HG03342 (cell line): ENCODE measurements around the gene BIK.
"Not testable (repeated sequence)": the region's sequence is repeated elsewhere in the genome, so short reads cannot be mapped to it uniquely, and the experiment has no call there.

ENCODE experiments used
- ATAC-seq: cut with Tn5 transposase; IDR thresholded peaks from one replicate; pipeline ENCODE4 v1.9.1; 2021; ENCODE audit warnings: mild to moderate bottlenecking, moderate library complexity; ENCODE audit not compliant: unreplicated experiment

Gene BIK

DNA sequence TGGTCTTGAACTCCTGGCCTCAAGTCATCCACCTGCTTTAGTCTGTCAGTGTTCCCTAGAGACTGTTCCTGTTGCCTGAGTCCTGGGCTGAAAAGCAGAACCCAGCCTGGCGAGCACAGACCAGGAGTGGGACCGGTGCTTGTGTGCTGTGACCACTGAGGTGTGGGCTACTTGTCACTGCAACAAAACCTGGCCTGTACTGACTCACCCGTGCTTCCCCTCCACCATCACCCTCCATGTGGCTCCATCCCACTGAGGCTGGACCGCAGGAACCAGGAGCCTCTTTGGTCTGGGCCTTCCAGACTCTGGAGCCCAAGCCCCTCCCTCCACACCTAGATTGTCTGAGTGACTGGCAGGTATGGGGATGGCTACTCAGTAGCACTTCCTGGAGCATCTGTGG, 24.0 kb downstream of the BIK start:
- ATAC-seq: no peak

DNA sequence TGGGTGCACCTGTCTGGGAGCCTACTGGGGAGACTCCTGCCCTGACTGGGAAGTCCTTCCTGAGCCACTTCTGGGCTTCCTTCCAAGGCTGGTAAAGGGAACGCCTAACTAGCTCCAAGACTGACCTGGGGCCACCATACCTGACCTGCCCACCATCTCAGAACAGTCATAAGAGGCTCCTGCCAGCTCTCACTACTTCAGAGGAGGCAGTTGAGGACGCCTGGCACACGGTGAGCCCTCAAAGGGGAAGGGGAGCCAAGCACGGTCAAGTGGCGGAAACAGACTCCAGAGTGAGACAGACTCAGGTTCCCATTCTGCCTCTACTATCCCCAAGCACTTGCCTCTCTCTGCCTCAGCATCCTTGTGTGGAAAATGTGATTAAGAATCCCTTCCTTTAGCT, 25.0 kb downstream of the BIK start:
- ATAC-seq: no peak

- no peak for ATAC-seq
Measured at GRCh38 chr22:43136255-43136654, 25.7 kb downstream of the BIK start.

DNA sequence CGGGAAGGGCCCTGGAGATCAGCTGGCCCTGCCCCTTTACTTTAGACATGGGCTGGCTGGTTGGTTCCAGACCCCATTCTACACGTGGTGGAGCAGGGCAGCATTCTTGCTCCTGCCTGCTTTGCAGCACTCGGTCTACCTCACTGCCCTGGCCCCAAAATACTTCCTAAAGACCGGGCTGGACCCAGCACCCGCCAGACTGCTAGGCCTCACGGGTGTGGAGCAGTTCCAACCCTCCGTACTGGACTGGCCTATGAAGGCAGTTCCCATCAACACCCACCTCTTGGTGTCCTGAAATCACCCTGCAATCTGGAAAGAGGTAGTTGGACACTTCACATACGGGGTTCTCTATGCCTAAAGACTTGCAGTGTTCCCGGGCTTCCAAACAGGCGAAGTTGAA, 26.3 kb downstream of the BIK start:
- ATAC-seq: no peak

- peak; percentile 84 for ATAC-seq
Measured at GRCh38 chr22:43142880-43143562, 32.5 kb downstream of the BIK start, which contains the start of gene MCAT. Gene MCAT, minus strand, starts transcription at chr22:43143398. Its CDS starts 50 bp downstream, at chr22:43143348.

GRCh38 chr22:43144949-43145348, 34.4 kb downstream of the BIK start:
- no peak for ATAC-seq

DNA sequence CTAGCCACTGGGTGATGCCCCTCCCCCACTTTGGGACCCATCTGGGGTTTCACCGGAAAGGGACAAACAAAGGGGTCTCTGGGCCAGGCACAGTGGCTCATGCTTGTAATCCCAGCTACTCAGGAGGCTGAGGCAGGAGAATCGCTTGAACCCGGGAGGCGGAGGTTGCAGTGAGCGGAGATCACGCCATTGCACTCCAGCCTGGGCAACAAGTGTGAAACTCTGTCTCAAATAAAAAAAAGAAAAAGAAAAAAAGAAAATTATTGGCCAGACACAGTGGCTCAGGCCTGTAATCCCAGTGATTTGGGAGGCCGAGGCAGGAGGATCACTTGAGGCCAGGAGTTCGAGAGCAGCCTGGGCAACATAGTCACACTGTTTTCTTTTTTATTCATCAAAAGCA, 34.8 kb downstream of the BIK start:
- not testable (repeated sequence) for ATAC-seq

DNA sequence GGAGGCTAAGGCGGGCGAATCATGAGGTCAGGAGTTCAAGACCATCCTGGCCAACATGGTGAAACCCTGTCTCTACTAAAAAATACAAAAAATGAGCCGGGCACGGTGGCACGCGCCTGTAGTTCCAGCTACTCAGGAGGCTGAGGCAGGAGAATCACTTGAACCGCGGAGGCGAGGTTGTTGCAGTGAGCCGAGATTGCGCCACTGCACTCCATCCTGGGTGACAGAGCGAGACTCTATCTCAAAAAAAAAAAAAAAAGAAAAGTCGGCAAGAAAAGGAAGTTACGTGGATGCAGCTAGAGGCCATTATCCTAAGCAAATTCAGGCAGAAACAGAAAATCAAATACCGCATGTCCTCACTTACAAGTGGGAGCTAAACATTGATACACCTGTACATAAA, 35.8 kb downstream of the BIK start:
- ATAC-seq: not testable (repeated sequence)

GRCh38 chr22:43147821-43148220, 37.3 kb downstream of the BIK start:
- ATAC-seq: no peak

- ATAC-seq: no peak
Measured at GRCh38 chr22:43148581-43148980, 38.0 kb downstream of the BIK start.

- ATAC-seq: no peak
Measured at GRCh38 chr22:43150731-43151206, 40.2 kb downstream of the BIK start.

DNA sequence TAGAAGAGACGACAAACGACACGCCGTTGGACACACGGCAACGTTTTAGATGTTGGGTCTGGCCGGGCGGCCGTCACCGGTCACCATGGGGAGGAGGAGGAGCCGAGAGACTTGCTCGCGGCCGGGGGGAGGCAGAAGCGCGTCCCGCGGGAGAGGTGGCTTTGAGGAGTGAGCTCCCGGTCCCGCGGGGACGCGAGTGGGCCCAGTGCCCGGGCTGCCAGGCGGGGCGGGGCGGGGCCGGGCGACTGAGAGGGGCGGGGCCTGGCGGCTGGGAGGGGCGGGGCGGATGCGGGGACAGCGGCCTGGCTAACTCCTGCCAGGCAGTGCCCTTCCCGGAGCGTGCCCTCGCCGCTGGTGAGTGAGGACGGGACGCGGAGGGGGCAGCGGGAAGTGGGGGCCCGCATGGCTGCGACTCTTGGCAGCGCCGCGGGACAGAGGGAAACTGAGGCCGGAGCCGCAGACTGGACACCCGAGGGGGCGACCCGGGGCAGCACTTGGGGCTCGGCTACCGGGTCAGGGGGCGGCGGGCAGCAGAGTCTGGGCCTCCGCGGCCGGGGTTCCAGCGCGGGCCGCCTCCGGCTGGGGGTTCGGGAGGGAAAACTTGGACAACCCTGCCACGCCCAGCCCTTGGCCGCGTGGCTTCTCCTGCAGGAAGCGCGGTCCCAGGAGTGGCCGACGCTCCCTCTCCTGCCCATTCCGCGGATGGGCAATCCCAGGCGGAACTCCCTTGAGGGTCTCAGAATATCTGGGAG, 40.9 kb downstream of the BIK start, which contains the start of gene TSPO:
Gene TSPO, plus strand, starts transcription at position 309 of the 752 bp plus-strand sequence. CDS start 7,680 bp downstream, outside the sequence.
- ATAC-seq: no peak

DNA sequence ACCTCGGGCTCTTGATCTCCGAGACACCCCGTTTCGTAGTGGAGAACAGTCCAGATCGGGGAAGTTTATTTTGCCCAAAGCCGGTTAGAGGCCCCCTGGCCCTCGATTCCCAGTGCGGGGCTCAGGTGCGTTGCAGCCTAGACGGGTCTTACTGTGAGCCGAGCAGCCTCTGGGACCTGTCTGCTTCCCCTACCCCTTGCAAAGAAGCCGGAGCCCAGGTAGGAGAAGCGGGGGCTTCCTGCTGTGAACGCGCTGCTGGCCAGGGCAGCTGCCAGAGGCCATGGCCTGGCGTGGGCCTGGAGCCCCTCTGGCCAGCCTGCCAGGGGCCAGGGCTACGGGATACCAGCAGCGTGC, 41.4 kb downstream of the BIK start:
- ATAC-seq: no peak

DNA sequence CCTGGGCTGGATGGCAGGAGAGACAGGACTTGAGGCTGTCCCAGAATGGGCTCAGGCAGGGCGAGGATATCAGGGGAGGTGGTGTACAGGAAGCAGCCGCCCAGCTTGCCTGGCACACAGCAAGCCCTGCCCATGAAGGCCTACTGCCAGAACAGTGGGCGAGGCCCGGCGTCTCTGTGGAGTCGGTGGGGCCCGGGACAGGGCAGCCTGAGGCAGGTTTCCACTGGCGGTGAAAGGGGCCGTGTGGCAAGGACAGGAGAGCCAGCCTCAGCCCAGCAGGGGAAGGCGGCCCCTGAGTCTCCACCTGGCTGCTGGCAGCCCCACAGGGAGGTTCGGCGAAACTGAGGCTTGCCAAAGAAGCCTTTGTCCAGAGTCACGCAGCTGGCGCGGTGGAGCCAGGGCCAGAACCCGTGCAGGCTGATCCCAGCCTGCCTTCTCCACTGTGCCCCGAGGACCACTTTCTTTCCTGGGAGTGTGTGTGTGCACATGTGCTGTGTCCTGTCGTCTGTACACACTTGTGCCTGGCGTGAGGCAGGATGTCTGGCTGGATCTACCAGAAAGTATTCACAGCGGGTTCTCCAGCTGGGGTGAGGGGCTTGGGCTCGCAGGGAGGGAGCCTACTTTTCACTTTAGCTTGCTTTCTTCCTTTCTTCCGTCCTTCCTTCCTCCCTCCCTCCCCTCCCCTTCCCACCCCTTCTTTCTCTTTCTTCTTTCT, 42.0 kb downstream of the BIK start:
- no peak for ATAC-seq

DNA sequence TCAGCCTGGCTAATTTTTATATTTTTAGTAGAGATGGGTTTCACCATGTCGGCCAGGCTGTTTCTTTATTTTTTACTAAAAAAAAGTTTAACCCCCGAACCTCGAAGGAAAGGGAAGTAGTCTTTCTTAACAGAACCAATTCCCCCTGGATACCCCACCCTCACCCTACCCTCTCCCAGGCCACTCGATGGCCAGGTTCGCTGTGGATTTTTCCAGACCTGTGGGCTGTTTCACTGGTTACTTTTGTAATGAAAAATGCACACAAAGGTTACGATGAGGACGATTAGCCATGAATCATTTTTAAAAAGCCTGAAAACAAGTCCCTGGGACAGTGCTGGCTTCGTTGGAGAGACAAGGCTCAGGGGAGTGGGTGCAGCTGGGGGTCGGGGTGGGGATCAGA, 43.3 kb downstream of the BIK start:
- ATAC-seq: no peak

DNA sequence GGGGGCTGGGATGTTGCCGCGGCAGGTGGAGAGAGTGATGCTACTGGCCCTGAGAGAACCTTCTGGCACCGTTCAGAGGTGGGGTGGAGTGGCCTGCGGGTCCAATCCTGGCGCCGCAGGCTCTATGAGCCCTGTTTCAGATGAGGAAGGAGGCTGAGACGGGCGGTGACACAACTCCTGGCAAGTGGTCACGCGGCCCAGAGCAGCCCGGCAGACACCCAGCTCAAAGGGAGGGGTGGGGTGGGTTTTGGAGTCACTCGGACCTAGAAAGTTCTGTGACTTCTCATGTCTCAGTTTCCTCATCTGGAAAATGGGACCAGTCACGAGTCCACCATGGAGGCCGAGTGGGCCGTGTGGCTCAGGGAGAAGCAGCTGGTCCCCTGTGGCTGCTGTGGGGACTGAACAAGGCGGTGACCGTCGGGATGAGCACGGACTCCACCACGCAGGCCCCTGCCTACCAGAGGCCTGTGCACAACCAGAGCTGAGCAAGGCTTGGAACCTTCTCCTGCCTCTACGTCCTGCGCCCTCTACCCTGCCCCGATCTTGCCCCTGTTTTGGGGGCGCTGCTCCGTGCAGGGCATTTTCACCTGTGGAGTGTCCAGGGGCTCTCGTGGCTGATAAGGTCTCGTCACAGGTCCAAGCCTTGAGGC, 44.5 kb downstream of the BIK start:
- no peak for ATAC-seq

DNA sequence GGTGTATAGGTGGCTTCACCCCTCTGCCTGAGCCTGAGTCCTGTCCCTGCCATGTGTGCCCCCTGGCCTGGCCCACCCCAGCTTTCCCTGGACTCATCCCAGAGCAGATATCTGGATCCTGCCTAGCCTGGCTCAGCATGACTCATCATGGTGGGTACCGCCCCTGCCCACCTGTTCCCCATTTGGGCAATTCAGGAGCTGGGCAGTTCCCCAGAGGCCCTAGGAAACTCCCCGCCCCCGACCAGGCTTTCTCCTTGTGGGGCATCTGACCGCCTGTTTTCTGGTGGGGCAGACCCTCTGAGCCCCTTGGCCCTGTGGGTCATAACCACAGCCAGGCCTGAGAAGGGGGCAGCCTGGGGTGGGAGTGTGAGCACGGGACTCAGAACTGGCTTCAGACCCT, 45.2 kb downstream of the BIK start:
- ATAC-seq: no peak

DNA sequence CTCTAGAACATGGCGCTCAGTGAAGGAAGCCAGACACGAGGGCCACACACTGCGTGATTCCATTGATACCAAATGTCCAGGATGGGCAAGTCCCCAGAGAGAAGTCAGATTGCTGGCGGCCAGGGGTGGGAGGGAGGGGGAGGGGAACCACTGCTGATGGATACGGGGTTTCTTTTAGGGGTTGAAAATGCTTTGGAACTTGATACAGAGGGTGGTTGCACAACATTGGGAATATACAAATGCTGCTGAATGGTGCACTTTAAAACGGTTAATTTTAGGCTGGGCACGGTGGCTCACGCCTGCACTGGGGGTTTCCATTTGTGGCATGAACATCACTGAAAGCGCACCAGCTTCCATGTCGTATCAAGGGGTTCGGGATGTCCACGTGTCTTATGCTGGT, 45.9 kb downstream of the BIK start:
- ATAC-seq: no peak

DNA sequence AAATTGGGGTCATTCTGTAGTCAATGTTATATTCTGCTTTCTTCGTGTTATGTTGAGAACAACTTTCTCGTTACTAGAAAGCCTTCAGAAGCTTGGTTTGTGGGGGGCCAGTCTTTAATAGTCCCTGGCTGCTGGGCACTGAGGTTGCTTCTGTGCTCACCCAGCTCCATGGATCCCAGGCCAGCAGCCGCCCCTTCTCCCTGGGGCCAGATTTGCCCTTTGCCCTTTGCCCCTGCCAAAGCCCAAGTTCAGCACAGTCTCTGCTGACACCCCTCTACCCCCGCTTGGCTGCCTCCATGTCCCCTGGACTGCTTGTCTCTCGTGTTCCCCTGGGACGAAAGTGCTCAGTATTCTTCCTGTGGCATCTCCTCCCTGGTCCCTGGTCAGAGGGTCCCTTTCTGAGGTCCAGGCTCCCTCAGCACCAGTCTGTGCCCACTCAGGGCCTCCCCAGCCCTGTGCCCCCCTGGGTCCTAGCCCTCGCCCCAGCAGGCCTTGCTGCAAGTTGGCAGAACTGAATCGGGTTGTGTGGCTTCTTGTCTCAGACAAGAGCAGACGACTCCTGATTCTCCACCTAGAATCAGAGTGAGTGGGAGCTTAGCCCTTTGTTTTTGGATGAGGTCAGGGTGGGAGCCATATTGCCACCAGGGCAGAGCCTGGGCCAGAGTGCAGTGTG, 47.5 kb downstream of the BIK start:
- ATAC-seq: no peak

DNA sequence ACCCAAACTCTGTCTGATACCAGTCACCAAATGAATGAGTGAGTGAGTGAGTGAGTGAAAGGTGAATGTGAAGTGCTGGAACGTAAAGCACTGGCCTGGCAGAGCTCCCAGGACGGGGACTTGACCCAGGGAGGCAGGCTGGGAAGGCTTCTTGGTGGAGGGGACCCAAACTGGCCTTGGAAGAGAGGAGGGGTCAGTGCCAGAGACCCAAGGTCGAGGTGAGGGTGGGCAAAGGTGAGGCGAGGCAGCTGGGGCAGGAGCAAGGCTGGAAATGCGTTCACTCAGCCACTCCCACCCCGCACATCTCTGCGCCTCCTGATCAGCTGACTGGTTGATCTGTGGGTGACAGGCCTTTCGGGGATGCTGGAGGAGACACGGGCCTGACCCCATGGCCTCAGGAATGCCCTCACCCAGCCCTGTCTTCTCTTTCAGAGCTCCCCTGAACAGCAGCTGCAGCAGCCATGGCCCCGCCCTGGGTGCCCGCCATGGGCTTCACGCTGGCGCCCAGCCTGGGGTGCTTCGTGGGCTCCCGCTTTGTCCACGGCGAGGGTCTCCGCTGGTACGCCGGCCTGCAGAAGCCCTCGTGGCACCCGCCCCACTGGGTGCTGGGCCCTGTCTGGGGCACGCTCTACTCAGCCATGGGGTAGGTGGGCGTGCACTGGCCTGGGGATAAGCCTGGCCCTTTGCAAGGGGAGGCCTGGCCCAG, 48.4 kb downstream of the BIK start:
- ATAC-seq: no peak
